Left renal pelvis (tissue), 4 donors: Measurements from ENCODE around the gene COL8A2. TPM values are rescaled to one million over a fixed set of nuclear protein-coding genes. Genes with fewer than 3 reads are reported as not detected.

Experiments
- DNase-seq, 4 donors: peaks; one replicate each; pipeline ENCODE4 v3.0.0-alpha.2; 2013; ENCODE audit warnings: low read depth in 4 of 4, low spot score in 3 of 4
- polyA plus RNA-seq, 4 donors: library from polyadenylated mRNA; unstranded; fragments of 120-200 nt; gene quantifications; one replicate each; pipeline ENCODE4 v1.2.1, GENCODE V29; 2013; ENCODE audit not compliant: insufficient read length in 4 of 4

COL8A2 gene
- polyA plus RNA-seq, 4 donors: 1.8 to 44.0 (median 3.3) TPM

- no peak for DNase-seq
Measured at GRCh38 chr1:36137776-36138175, 12.8 kb upstream of the COL8A2 start.

DNA sequence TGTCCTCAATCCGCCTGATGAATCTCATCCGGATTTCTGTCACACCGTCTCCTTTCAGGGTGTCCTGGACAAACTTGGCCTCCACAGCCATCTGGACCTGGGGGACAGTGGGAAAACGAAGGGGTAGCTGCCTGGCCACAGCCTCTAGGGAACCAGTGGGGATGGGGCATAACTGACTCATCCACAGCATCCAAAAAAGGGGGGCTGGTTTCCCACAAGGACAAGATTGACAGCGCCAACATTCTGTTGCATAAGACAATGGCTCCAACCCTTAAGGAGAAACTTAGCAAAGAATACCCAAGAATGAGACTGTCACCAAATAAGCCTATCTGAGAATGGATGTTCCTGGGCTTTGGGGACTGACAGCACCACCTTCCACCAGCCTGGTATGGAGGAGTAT lies 12.2 kb upstream of the COL8A2 start:
- no peak for DNase-seq

DNA sequence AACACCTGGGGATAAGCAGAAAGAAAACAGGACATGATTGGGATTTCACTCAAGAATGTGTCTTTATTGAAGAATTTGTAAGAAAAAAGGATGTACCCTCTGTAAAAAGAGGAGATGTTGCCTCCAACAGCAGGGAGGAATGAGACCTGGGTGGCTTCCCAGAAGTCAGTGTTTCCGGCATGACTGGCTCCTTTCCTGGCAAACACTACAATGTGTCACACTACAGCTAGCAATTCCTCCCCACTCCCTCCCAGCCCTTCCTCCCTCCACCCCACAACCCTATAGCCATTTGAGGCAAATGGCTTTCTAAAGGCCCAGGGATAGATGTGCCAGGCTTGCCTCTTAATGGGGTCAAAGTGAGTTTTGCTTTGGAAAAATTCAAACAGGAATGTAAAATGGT lies 11.5 kb upstream of the COL8A2 start:
- no peak for DNase-seq

DNA sequence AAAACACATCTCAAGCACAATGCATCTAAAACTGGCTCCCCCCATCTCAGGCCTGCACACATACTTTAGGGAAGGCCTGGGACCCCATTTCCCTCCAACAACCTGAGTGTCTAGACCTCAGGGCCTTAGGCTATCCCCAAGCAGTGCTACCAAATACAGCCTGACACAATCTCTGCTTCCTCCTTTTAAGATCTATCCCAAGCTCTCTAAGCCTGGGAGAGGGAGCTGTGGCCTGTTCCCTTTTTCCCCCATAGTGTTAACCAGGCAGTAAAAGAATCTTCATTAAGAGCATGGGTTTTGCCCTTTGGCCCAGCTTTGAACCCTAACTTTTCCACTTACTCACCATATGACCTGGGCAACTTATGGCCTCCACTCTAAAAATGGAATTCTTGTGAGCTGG lies 10.8 kb upstream of the COL8A2 start:
- DNase-seq: no peak

GRCh38 chr1:36135330-36135667 lies 10.3 kb upstream of the COL8A2 start:
- DNase-seq: no peak

DNA sequence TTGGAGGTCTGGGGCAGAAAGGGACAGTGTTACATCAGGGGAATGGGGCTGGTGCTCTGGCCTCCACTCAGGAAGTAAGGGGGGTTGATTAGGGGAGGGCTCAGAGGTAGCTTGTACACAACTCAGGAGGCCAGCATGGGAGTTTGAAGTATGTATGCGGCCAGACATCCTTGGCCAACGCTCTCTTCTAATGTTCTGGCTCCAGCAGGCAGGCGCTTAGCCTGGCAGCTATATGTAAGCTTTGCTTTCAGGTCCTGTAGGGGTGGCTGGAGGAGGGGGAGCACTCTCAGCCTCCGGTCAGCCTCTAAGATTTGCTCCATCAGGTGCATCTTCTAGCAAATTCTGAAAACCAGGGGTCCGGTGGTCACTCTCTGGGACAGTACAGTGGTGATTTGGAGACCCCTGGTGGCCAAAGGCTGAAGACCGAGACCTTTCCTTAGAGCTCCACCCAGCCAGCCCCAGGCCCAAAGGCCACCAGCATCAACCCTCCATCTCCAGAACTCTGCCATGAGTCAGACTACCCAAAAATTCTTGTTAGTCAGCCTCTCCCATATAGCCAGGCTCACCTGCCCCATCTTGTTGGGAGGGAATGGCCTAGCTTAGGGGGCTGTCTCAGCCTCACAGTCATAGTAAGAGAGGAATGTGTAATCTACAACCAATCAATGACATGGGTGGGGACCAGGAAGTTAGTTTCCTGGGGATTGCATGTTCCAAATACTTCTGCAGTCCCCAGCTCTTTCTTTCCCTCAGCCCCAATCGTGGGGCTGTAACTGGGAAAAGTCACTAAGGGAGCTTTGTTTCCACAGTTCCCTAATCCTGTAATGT lies 9.7 kb upstream of the COL8A2 start:
- no peak for DNase-seq

DNA sequence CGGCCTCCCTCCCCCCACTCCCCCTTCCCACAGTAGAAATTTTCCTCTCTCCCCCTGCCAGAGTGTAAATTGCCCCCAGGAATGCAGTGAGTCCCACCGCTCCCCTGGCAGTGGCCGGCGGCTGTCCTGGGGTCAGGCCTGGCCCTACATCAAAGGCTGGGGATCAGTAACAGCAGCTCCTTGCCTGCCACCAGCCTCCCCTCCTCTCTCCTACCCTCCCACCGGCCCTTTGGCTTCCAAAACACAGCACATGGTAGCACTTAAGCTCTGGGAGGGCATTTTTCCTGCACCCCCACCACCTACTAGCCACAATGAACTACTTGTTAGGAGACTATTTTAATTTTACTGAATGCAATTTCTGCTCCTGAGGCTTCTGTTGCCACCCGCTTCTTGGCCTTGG lies 9.0 kb upstream of the COL8A2 start:
- DNase-seq: no peak

- DNase-seq: no peak
Measured at GRCh38 chr1:36133484-36133883, 8.5 kb upstream of the COL8A2 start.

GRCh38 chr1:36132029-36132428 lies 7.0 kb upstream of the COL8A2 start:
- no peak for DNase-seq

DNA sequence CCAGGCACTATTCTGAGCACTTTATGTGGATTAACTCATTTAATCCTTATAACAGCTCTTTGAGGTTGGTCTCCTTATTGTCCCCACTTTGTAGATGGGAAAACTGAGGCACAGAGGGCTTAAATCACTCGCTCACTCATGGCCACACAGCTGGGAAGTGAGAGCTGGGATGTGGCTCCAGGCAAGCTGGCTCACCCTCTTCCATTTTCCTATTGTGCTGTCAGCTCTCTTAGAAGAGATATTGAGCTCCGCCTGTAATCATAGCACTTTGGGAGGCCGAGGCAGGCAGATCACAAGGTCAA lies 3.8 kb upstream of the COL8A2 start:
- DNase-seq: no peak

DNA sequence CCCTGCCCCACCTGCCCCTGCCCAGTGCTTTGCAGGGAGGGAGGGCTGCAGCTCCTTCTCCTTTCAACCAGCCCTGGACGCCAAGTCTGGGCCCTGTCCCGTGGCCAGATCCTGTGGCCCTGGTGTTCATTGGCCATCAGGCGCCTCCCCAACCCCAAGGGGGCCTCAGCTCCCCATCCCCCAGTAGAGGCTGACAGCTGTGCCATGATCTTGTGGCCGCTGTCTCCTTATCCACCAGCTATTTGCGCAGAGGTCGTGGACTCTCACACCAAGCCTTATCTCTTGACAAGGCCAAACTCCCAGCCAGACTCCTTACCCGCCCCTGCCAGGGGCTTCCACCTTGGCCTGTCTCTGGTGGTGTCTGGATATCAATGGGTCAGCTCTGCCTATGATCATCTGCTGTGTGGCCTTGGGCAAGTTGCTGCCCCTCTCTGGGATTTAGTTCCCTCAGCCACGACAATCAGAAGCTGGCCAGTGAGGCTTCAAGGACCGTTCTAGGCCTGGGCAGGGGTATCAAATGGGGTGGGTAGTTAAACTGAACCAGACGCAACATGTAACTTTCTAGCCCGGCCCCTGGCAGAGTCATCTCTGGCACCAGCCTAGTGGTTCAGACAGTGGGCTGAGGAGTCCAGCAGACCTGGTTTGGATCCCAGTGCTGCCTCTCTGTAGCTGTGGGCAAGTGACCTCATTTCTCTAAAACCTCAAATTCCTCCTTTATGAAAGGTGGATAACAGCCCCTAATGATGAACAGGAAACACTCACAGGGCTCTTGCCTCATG lies 3.3 kb upstream of the COL8A2 start:
- DNase-seq: no peak

DNA sequence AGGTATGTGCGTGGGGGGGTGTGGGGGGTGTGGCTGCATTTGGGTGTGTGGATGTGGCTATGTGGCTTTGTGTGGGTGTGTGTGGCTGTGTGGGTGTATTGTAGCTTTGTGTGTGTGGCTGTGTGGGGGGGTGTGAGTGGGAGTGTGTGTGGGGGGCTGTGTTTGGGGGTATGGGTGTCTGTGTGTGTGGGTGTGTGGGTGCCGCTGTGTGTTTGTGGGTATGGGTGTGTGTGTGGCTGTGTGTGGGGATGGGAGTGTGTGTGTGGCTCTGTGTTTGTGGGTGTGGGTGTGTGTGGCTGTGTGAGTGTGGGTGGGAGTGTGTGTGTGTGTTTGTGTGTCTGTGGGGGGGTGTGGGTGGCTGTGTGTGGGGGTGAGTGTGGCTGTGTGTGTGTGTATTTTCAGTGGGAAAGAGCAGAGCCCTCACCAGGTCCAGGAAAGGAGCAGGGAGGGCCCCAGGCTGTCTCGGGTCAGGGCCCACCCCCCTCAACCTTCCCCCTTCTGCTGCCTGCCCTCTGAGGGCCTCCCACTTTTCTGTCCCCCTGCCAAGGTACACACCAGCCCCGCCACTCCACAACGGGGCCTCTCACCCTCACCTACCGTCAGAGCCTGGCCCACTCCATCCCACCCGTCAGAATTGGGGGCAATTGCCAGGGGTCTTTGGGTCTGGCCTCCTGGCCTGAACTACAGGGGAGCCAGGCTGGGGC lies 1.9 kb upstream of the COL8A2 start:
- no peak for DNase-seq

- DNase-seq: no peak
Measured at GRCh38 chr1:36126005-36126716, 1.1 kb upstream of the COL8A2 start.

- DNase-seq: no peak
Measured at GRCh38 chr1:36124404-36125128, 456 bp downstream of the COL8A2 start.

- DNase-seq: no peak
Measured at GRCh38 chr1:36123356-36123755, 1.7 kb downstream of the COL8A2 start.

GRCh38 chr1:36122062-36123030 lies 2.7 kb downstream of the COL8A2 start:
- no peak for DNase-seq

- DNase-seq: no peak
Measured at GRCh38 chr1:36119456-36119855, 5.6 kb downstream of the COL8A2 start.

DNA sequence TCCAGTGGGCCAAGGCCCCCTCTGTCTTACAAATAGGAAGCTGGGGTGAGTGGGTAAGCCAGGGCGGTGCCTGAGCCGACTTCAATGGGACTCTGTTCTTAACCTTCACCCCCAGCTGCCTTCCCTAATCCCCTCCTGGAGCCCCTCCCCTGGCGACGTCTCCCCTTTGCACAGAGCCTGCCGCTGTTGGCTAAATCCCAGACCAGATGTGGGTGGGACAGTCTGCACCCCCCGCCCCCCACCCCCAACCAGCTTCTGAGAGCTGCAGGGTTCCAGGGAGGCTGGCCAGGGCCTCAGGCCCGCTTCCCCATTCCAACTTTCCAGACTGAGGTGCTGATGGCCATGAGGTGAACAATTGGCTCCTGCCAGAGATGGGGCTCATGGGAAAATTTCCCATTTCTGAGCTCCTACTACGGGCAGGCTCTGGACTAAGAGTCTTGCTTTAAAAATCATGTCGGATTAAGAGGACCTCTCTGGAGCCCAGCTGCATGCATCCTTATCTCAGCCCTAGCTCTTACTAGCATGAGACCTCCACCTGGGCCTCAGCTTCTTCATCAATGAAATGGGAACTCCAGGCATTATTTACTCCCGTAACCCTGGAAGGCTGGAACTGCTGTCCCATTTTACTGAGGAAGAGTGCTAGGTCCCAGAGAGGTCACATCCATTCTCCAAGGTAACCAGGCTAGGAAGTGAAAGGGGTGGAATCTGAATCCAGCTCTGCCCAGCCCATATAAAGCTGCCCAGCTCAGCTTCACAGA lies 6.4 kb downstream of the COL8A2 start:
- no peak for DNase-seq

DNA sequence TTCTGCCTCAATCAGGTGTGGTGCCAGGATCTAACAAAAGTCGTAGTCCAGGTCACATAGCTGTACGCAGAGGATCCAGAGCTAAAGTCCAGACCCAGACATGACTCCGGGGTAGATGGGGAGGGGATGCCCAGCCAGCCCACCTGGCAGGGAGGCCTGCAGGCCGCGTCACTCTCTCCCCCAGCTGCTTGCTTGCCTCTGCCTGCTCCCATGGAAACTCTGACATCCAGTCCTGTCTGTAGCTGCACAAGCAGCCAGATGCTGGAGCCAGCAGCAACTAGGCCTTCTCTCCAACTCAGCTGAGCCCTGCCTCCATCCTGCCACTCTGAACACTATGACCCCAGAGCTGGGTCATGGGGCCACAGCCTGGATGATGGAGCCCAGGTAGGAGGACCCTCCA lies 8.1 kb downstream of the COL8A2 start:
- no peak for DNase-seq
